H1 (cell line): ENCODE data around the gene BSG.

Experiments used
- CHD2 ChIP-seq: IDR thresholded peaks from 2 replicates; pipeline ENCODE4 v1.6.1; 2012; ENCODE audit warnings: low read length, improper control_type of control experiment
- CTCF ChIP-seq, 3 experiments: IDR thresholded peaks; 1 replicate in 2 of 3; 2 replicates in 1 of 3; pipeline versions ENCODE4 v1.5.1 to v1.6.1; 2011; ENCODE audit warnings: low read length in 3 of 3, mild to moderate bottlenecking in 3 of 3, inconsistent platforms in 2 of 3, low read depth in 1 of 3, moderate library complexity in 1 of 3; ENCODE audit not compliant: insufficient read depth in 1 of 3; ENCODE audit errors: control extremely low read depth in 1 of 3
- EP300 ChIP-seq, 2 experiments: IDR thresholded peaks; 1 replicate in 1 of 2; 2 replicates in 1 of 2; pipeline ENCODE4 v1.6.1; 2011 to 2012; ENCODE audit warnings: low read depth in 2 of 2, low read length in 2 of 2, mild to moderate bottlenecking in 2 of 2, borderline replicate concordance in 1 of 2, inconsistent platforms in 1 of 2, moderate library complexity in 1 of 2
- JUND ChIP-seq: IDR thresholded peaks from 2 replicates; pipeline ENCODE4 v1.6.1; 2011; ENCODE audit warnings: mild to moderate bottlenecking, improper control_type of control experiment, low read length
- POLR2A ChIP-seq, 2 experiments: IDR thresholded peaks; 1 replicate in 1 of 2; 2 replicates in 1 of 2; pipeline ENCODE4 v1.6.1; 2011; ENCODE audit warnings: low read depth in 2 of 2, low read length in 2 of 2, mild to moderate bottlenecking in 2 of 2; ENCODE audit errors: control extremely low read depth in 1 of 2
- POLR2AphosphoS5 ChIP-seq: IDR thresholded peaks from 2 replicates; pipeline ENCODE4 v1.6.1; 2011; ENCODE audit warnings: low read depth, low read length
- RAD21 ChIP-seq, 2 experiments: IDR thresholded peaks in 1 of 2; conservative IDR thresholded peaks in 1 of 2; 2 replicates each; pipeline ENCODE4 v1.6.1; 2011; ENCODE audit warnings: low read depth in 2 of 2, low read length in 2 of 2, improper control_type of control experiment in 1 of 2, inconsistent platforms in 1 of 2, mild to moderate bottlenecking in 1 of 2, moderate library complexity in 1 of 2
- RNF2 ChIP-seq: fragments of 200-900, 300-1000 bp; sonication (generic); IDR thresholded peaks from 2 replicates; pipeline ENCODE4 v1.7.1; 2016; ENCODE audit warnings: borderline replicate concordance, low read depth, mild to moderate bottlenecking, antibody characterized with exemption, low read length; ENCODE audit not compliant: poor library complexity, severe bottlenecking; ENCODE audit errors: missing control alignments
- SIN3A ChIP-seq, 2 experiments: IDR thresholded peaks in 1 of 2; conservative IDR thresholded peaks in 1 of 2; 2 replicates each; pipeline ENCODE4 v1.6.1; 2011 to 2012; ENCODE audit warnings: low read length in 2 of 2, improper control_type of control experiment in 1 of 2, low read depth in 1 of 2, mild to moderate bottlenecking in 1 of 2
- SP1 ChIP-seq: IDR thresholded peaks from 2 replicates; pipeline ENCODE4 v1.6.1; 2011; ENCODE audit warnings: low read depth, low read length
- SUZ12 ChIP-seq: fragments of 200-600 bp; sonication (generic); IDR thresholded peaks from 2 replicates; pipeline ENCODE4 v1.6.1; 2012; ENCODE audit warnings: mild to moderate bottlenecking, inconsistent platforms, low read length, moderate library complexity, mixed read lengths
- TAF1 ChIP-seq: IDR thresholded peaks from 2 replicates; pipeline ENCODE4 v1.6.1; 2011; ENCODE audit warnings: mild to moderate bottlenecking, low read depth, low read length
- TEAD4 ChIP-seq: IDR thresholded peaks from 2 replicates; pipeline ENCODE4 v1.6.1; 2012; ENCODE audit warnings: low read depth, low read length, inconsistent platforms, mixed read lengths

- TF ChIP-seq SUZ12: peak; percentile 50; the same call in 1 of the 2 replicates
- 0 out of 2 replicates have a peak, but pooled peaks have one; percentile 11 for TF ChIP-seq TAF1
- peak in 1 of 2 experiments; percentile 69; a peak in 2 of 3 replicates for TF ChIP-seq POLR2A (IDR thresholded peaks at IDR 0.05; ENCODE audit: control extremely low read depth in 1 of 2, low read depth in 2 of 2, low read length in 2 of 2)
- peak; percentile 97 for TF ChIP-seq CTCF (IDR thresholded peaks at IDR 0.05; ENCODE audit: control extremely low read depth in 1 of 3, insufficient read depth in 1 of 3, low read depth in 1 of 3, low read length in 3 of 3)
- peak; percentile 78 for TF ChIP-seq POLR2AphosphoS5
- TF ChIP-seq RAD21 (IDR thresholded peaks at IDR 0.05 in 1 of 2, conservative IDR thresholded peaks at IDR 0.05 in 1 of 2; ENCODE audit: low read depth in 2 of 2, low read length in 2 of 2): peak; percentile 81 to 88
- 0 out of 4 replicates have a peak, but pooled peaks of 1 of the 2 experiments have one; percentile 51 for TF ChIP-seq SIN3A (conservative IDR thresholded peaks at IDR 0.05 in 1 of 2, IDR thresholded peaks at IDR 0.05 in 1 of 2; ENCODE audit: low read depth in 1 of 2, low read length in 2 of 2)
- TF ChIP-seq EP300 (IDR thresholded peaks at IDR 0.05; ENCODE audit: borderline replicate concordance in 1 of 2, low read depth in 2 of 2, low read length in 2 of 2): no peak
- no peak for TF ChIP-seq SP1
- TF ChIP-seq JUND: peak; percentile 44; the same call in 1 of the 2 replicates
- TF ChIP-seq RNF2: no peak
- TF ChIP-seq TEAD4: no peak
- no peak for TF ChIP-seq CHD2
These were observed 12.0 kb downstream of the BSG start for GRCh38 chr19:584240-585001.
